Measurements from ENCODE around the gene PPP2R1A.

PPP2R1A gene

GRCh38 chr19:52275988-52276387 is 86.1 kb downstream of the PPP2R1A start:
- no peak for TF ChIP-seq CTCF (conservative IDR thresholded peaks at IDR 0.05; ENCODE audit: low read depth, low read length)
- no peak for DNase-seq (ENCODE audit: low read depth)

DNA sequence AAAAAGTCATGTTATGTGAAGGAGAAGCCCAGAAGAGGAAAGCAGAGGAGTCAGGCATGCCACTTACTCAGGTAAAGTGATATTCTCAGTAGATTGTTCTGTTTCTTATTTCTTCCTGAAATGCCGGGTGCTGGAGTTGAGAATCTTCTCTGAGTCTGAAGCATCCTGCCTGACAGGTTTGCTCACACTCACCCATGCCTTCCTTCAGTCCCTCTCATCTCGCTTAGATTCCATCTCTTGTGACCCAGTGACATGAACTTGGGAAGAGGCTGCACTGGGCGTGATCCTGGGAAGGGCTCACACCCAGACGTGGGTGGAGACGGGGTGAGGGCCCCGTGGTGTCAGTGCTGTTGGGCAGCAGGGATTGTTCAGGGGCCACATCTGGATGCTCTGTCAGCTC is 87.6 kb downstream of the PPP2R1A start:
- DNase-seq (ENCODE audit: low read depth): no peak
- H3K4me3 ChIP-seq (ENCODE audit: low read length): no peak overlapping the region
- no peak for TF ChIP-seq CTCF (conservative IDR thresholded peaks at IDR 0.05; ENCODE audit: low read depth, low read length)

More at GRCh38 chr19:52275988-52276387, 86.1 kb downstream of the PPP2R1A start:
- H3K4me3 ChIP-seq (ENCODE audit: low read length): no peak overlapping the region

Measured in retinal pigment epithelial cell (primary cell).